HL-60 (cell line): ENCODE results near the gene CLSTN2.

Source experiments
- DNase-seq, 2 experiments: peaks; one replicate each; pipeline ENCODE4 v3.0.0-alpha.2; 2010 to 2020; ENCODE audit warnings: low read depth in 1 of 2, low spot score in 1 of 2
- H3K27ac ChIP-seq: fragments of 250-450 bp; sonication (Bioruptor Pico); replicated peaks from 2 replicates; pipeline ENCODE4 v1.5.1; 2020; ENCODE audit warnings: mild to moderate bottlenecking, moderate library complexity
- H3K27me3 ChIP-seq: fragments of 250-450 bp; sonication (Bioruptor Pico); 2 replicates; pipeline ENCODE4 v1.5.1; 2021; ENCODE audit warnings: mild to moderate bottlenecking, moderate library complexity; ENCODE audit not compliant: insufficient read depth, poor library complexity, severe bottlenecking
- H3K4me3 ChIP-seq: replicated peaks from 2 replicates; pipeline ENCODE4 v1.5.1; 2011; ENCODE audit warnings: mild to moderate bottlenecking, control low read depth, low read length; ENCODE audit not compliant: insufficient read depth
- GABPA ChIP-seq: IDR thresholded peaks from 2 replicates; pipeline ENCODE4 v1.6.1; 2012; ENCODE audit warnings: low read depth
- POLR2AphosphoS5 ChIP-seq: IDR thresholded peaks from 2 replicates; pipeline ENCODE4 v1.6.1; 2012; ENCODE audit warnings: low read depth
- SPI1 ChIP-seq: IDR thresholded peaks from 2 replicates; pipeline ENCODE4 v1.6.1; 2012; ENCODE audit warnings: low read depth, mild to moderate bottlenecking, borderline replicate concordance
- TF ChIP-seq, protein P1 (sequence below): IDR thresholded peaks from 2 replicates; pipeline ENCODE4 v1.6.1; 2012; ENCODE audit warnings: low read depth; ENCODE audit not compliant: insufficient replicate concordance
- TF ChIP-seq, protein P2 (sequence below): IDR thresholded peaks from one replicate; pipeline ENCODE4 v1.5.1; 2011; ENCODE audit warnings: low read length, control low read depth, inconsistent platforms; ENCODE audit not compliant: insufficient read depth

The CLSTN2 gene

GRCh38 chr3:140219291-140219690 lies 284.3 kb downstream of the CLSTN2 start:
- H3K4me3 ChIP-seq: no peak overlapping the region
- TF ChIP-seq GABPA: no peak
- TF ChIP-seq, protein P1, sequence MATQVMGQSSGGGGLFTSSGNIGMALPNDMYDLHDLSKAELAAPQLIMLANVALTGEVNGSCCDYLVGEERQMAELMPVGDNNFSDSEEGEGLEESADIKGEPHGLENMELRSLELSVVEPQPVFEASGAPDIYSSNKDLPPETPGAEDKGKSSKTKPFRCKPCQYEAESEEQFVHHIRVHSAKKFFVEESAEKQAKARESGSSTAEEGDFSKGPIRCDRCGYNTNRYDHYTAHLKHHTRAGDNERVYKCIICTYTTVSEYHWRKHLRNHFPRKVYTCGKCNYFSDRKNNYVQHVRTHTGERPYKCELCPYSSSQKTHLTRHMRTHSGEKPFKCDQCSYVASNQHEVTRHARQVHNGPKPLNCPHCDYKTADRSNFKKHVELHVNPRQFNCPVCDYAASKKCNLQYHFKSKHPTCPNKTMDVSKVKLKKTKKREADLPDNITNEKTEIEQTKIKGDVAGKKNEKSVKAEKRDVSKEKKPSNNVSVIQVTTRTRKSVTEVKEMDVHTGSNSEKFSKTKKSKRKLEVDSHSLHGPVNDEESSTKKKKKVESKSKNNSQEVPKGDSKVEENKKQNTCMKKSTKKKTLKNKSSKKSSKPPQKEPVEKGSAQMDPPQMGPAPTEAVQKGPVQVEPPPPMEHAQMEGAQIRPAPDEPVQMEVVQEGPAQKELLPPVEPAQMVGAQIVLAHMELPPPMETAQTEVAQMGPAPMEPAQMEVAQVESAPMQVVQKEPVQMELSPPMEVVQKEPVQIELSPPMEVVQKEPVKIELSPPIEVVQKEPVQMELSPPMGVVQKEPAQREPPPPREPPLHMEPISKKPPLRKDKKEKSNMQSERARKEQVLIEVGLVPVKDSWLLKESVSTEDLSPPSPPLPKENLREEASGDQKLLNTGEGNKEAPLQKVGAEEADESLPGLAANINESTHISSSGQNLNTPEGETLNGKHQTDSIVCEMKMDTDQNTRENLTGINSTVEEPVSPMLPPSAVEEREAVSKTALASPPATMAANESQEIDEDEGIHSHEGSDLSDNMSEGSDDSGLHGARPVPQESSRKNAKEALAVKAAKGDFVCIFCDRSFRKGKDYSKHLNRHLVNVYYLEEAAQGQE: no peak
- no peak for TF ChIP-seq SPI1
- TF ChIP-seq, protein P2, sequence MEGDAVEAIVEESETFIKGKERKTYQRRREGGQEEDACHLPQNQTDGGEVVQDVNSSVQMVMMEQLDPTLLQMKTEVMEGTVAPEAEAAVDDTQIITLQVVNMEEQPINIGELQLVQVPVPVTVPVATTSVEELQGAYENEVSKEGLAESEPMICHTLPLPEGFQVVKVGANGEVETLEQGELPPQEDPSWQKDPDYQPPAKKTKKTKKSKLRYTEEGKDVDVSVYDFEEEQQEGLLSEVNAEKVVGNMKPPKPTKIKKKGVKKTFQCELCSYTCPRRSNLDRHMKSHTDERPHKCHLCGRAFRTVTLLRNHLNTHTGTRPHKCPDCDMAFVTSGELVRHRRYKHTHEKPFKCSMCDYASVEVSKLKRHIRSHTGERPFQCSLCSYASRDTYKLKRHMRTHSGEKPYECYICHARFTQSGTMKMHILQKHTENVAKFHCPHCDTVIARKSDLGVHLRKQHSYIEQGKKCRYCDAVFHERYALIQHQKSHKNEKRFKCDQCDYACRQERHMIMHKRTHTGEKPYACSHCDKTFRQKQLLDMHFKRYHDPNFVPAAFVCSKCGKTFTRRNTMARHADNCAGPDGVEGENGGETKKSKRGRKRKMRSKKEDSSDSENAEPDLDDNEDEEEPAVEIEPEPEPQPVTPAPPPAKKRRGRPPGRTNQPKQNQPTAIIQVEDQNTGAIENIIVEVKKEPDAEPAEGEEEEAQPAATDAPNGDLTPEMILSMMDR: no peak
- no peak for TF ChIP-seq POLR2AphosphoS5
- H3K27ac ChIP-seq: no peak overlapping the region
- H3K27me3 ChIP-seq: no peaks in the 10 kb centered on the region
- DNase-seq: no peak

DNA sequence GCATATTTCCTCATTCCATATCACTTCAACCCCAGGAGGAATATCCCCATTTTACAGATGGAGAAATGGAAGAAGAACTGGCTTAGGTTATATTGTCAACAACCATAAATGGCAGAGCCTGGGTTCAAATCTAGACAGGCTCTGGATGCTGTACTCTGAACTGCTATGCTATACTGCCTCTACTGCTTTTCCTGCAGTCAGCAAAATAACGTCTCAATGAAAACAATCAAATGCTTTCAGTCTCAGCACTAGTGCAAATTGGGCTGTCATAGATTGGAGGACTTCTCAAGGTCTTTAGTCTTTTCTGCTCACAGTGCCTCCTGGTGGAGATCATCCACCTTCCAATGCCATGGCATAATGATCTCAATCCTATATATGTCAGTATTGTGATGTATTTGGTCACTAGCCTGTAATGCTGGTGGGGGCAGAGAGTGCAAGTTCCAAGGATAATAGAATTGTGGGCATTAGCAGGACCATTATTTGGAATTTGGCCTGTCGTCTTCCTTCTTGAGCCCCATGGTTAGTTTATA lies 285.0 kb downstream of the CLSTN2 start:
- TF ChIP-seq, protein P2: no peak
- TF ChIP-seq, protein P1: no peak
- TF ChIP-seq POLR2AphosphoS5 (no peak), GABPA (no peak), SPI1 (no peak)
- Histone ChIP-seq H3K4me3 (no peak overlapping the region), H3K27ac (no peak overlapping the region), H3K27me3 (no peaks in the 10 kb centered on the region)
- no peak for DNase-seq

GRCh38 chr3:140223197-140223596 lies 288.2 kb downstream of the CLSTN2 start:
- no peak for TF ChIP-seq SPI1
- no peak for TF ChIP-seq POLR2AphosphoS5
- TF ChIP-seq, protein P2: no peak
- TF ChIP-seq, protein P1: no peak
- no peak for TF ChIP-seq GABPA

More at GRCh38 chr3:140223197-140223596, 288.2 kb downstream of the CLSTN2 start:
- Histone ChIP-seq H3K27me3 (no peaks in the 10 kb centered on the region), H3K27ac (no peak overlapping the region), H3K4me3 (no peak overlapping the region)
- no peak for DNase-seq
